ENCODE results near the gene FARSB.

DNA sequence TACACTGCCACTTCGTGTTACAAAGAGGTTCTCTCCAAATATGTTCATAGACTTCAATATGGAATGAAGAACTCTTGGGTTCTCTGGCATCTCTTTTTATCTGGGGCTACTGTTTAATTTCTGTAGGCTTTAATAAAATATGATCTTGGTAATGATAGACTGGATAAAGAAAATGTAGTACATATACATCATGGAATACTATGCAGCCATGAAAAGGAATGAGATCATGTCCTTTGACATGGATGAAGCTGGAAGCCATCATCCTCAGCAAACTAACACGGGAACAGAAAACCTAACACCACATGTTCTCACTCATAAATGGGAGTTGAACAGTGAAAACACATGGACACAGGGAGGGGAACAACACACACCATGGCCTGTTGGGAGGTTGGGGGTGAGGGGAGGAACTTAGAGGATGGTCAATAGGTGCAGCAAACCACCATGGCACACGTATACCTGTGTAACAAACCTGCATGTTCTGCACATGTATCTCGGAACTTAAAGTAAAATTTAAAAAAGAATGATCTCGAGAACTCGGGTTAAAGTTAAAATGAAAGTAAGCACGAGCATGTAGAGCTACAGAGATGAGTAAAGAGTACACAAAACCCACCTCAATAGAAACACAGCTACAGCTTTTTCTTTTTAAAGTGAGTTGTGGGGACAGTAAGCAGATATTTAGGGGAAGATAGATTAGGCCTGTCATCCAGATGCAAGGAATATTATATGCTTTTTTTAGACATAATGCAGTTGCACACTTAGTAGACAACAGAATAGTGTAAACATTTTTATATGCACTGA, 129.2 kb downstream of the FARSB start:
- no peak for TF ChIP-seq EZH2phosphoT487 (IDR thresholded peaks at IDR 0.05; ENCODE audit: borderline replicate concordance)
- TF ChIP-seq ZFX (IDR thresholded peaks at IDR 0.05) = no peak
- no peak for TF ChIP-seq ELF1 (IDR thresholded peaks at IDR 0.05; ENCODE audit: borderline replicate concordance, low read depth)
- TF ChIP-seq EZH2 (IDR thresholded peaks at IDR 0.05) = no peak
- TF ChIP-seq, protein P1, sequence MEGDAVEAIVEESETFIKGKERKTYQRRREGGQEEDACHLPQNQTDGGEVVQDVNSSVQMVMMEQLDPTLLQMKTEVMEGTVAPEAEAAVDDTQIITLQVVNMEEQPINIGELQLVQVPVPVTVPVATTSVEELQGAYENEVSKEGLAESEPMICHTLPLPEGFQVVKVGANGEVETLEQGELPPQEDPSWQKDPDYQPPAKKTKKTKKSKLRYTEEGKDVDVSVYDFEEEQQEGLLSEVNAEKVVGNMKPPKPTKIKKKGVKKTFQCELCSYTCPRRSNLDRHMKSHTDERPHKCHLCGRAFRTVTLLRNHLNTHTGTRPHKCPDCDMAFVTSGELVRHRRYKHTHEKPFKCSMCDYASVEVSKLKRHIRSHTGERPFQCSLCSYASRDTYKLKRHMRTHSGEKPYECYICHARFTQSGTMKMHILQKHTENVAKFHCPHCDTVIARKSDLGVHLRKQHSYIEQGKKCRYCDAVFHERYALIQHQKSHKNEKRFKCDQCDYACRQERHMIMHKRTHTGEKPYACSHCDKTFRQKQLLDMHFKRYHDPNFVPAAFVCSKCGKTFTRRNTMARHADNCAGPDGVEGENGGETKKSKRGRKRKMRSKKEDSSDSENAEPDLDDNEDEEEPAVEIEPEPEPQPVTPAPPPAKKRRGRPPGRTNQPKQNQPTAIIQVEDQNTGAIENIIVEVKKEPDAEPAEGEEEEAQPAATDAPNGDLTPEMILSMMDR (IDR thresholded peaks at IDR 0.05 in 2 of 3, conservative IDR thresholded peaks at IDR 0.05 in 1 of 3; ENCODE audit: borderline replicate concordance in 1 of 3, insufficient read depth in 1 of 3, low read depth in 2 of 3, low read length in 2 of 3) = no peak
- no peak for TF ChIP-seq EGR1 (IDR thresholded peaks at IDR 0.05; ENCODE audit: low read depth)
- TF ChIP-seq POLR2AphosphoS5 (IDR thresholded peaks at IDR 0.05; ENCODE audit: low read depth, low read length) = no peak
- no peak for TF ChIP-seq POLR2A (IDR thresholded peaks at IDR 0.05; ENCODE audit: borderline replicate concordance, extremely low read depth, insufficient read depth, insufficient read length)
- no peak for TF ChIP-seq YY1 (IDR thresholded peaks at IDR 0.05; ENCODE audit: extremely low read depth, insufficient replicate concordance, low read depth, low read length)
- no peak for TF ChIP-seq RAD21 (IDR thresholded peaks at IDR 0.05; ENCODE audit: low read depth)
- TF ChIP-seq, protein P2, sequence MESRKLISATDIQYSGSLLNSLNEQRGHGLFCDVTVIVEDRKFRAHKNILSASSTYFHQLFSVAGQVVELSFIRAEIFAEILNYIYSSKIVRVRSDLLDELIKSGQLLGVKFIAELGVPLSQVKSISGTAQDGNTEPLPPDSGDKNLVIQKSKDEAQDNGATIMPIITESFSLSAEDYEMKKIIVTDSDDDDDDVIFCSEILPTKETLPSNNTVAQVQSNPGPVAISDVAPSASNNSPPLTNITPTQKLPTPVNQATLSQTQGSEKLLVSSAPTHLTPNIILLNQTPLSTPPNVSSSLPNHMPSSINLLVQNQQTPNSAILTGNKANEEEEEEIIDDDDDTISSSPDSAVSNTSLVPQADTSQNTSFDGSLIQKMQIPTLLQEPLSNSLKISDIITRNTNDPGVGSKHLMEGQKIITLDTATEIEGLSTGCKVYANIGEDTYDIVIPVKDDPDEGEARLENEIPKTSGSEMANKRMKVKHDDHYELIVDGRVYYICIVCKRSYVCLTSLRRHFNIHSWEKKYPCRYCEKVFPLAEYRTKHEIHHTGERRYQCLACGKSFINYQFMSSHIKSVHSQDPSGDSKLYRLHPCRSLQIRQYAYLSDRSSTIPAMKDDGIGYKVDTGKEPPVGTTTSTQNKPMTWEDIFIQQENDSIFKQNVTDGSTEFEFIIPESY (IDR thresholded peaks at IDR 0.05; ENCODE audit: extremely low read depth, insufficient replicate concordance, low read length) = no peak
- TF ChIP-seq, protein P3, sequence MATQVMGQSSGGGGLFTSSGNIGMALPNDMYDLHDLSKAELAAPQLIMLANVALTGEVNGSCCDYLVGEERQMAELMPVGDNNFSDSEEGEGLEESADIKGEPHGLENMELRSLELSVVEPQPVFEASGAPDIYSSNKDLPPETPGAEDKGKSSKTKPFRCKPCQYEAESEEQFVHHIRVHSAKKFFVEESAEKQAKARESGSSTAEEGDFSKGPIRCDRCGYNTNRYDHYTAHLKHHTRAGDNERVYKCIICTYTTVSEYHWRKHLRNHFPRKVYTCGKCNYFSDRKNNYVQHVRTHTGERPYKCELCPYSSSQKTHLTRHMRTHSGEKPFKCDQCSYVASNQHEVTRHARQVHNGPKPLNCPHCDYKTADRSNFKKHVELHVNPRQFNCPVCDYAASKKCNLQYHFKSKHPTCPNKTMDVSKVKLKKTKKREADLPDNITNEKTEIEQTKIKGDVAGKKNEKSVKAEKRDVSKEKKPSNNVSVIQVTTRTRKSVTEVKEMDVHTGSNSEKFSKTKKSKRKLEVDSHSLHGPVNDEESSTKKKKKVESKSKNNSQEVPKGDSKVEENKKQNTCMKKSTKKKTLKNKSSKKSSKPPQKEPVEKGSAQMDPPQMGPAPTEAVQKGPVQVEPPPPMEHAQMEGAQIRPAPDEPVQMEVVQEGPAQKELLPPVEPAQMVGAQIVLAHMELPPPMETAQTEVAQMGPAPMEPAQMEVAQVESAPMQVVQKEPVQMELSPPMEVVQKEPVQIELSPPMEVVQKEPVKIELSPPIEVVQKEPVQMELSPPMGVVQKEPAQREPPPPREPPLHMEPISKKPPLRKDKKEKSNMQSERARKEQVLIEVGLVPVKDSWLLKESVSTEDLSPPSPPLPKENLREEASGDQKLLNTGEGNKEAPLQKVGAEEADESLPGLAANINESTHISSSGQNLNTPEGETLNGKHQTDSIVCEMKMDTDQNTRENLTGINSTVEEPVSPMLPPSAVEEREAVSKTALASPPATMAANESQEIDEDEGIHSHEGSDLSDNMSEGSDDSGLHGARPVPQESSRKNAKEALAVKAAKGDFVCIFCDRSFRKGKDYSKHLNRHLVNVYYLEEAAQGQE (IDR thresholded peaks at IDR 0.05; ENCODE audit: low read depth) = no peak
- no peak for TF ChIP-seq ZNF274 (IDR thresholded peaks at IDR 0.05; ENCODE audit: low read depth, low read length)
- no peak for TF ChIP-seq CEBPB (IDR thresholded peaks at IDR 0.05; ENCODE audit: low read depth)
